G401 (cell line): ENCODE measurements around the gene RAP2A. TPM values are rescaled to one million over a fixed set of nuclear protein-coding genes. Genes with fewer than 3 reads are reported as not detected.

Source experiments
- DNase-seq: peaks from one replicate; pipeline ENCODE4 v3.0.0-alpha.2; 2015; ENCODE audit warnings: low spot score
- in situ Hi-C: cut with HindIII; loops from 2 replicates; pipeline ENCODE4 v1.10.0; 2016; ENCODE audit warnings: low sequenced_read_pairs, mixed read lengths
- total RNA-seq: library from RNA; depleted of rRNA; stranded (reverse); fragments of >200 nt; shearing (Covaris generic); gene quantifications from 2 replicates; pipeline ENCODE4 v1.2.3, GENCODE V29; 2014

Gene RAP2A
- total RNA-seq, 1 experiment from 2014 or later = 22.5 TPM

DNA sequence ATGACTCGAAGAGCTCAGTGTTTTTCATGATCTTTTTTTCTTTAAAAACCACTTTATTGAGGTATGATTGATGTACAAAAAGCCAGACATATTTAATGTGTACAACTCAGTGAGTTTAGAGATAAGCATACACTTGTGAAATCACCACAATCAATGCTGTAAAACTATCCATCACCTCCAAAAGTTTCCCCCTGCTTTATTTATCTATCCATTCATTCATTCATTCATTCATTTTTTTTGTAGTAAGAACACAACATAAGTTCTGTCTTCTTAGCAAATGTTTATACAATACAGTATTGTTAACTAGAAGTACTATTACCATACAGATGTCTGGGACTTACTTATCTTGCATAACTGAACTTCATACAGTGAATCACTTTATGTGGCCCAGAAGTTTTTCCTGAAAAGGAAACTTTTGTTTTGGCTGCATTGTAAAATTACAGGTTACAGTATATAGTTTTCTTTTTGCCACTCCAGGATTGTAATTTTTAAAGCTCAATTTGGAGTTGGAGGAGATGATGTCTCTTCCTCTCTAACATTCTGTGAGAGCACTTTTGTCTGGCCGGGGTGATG lies 6.7 kb downstream of the RAP2A start:
- in situ Hi-C loops = no loop called here

DNA sequence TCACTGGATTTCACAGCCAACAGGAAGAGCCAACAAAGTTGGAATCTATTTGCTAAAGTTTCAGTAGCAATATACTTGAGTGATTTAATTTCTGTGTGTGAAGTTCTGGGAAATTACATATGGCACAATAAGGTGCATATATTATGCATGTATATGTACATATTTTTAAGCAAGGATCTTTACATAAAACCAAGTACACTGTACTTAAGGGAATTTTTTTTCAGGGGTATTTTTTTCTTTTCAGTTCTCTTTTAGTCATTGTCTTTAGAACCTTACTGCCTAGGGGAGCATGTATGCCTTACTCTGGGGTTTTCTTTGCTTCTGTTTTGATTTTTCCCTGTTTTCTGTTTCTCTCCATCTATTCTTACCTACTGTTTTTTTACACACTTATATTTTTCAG lies 7.4 kb downstream of the RAP2A start:
- in situ Hi-C loops = no loop called here
- no peak for DNase-seq

More for the DNA sequence above, 6.7 kb downstream of the RAP2A start:
- DNase-seq = no peak

DNA sequence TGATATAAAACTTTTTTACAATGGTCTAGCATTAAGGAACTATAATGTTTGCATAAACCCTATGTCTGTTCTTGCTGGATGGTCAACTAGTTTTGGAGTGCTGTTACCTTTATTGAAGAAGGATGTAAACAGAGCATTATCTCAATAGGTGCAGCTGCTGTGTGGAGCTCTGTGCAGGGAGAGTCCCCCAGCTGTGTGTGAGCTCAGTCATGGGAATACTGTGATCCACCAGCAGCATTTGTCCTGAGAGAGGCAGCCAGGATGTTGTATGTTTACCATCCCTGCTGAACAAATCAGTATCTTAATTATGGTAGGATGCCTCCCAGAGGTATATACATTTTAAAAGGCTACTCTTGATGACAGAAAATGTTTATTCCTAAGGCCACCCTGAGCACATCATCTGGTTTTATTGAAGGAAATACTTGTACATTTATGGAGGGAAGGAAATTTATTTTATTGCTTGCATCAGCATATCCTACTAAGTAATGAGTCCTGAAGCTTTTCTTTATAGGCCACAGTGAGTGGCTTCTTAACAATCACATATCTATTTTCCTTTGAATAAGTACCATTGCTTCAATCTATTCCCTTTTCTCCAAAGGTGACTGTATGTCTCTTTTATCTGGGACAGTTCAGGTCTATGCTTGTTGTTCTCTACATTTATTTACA lies 11.7 kb downstream of the RAP2A start:
- no peak for DNase-seq
- in situ Hi-C loops = no loop called here

DNA sequence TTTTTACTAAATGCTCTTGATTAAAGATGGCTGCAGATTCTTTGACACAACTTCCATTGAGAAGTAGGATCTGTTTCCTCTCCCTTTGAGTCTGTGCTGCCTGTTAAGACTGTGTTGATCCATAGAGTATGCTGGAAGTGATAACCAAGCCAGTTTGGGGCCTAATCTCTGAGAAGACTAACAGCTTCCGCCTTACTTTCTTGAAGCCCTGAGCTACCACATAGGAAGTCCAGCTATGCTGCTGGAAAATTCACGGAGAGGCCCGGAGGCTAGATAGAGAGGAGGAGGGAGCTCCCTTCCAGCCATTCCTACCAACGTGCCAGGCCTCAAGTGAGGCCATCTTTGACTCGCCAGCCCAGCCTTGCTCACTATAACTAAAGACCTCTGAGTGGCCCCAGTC lies 12.5 kb downstream of the RAP2A start:
- in situ Hi-C loops = no loop called here
- DNase-seq = no peak

DNA sequence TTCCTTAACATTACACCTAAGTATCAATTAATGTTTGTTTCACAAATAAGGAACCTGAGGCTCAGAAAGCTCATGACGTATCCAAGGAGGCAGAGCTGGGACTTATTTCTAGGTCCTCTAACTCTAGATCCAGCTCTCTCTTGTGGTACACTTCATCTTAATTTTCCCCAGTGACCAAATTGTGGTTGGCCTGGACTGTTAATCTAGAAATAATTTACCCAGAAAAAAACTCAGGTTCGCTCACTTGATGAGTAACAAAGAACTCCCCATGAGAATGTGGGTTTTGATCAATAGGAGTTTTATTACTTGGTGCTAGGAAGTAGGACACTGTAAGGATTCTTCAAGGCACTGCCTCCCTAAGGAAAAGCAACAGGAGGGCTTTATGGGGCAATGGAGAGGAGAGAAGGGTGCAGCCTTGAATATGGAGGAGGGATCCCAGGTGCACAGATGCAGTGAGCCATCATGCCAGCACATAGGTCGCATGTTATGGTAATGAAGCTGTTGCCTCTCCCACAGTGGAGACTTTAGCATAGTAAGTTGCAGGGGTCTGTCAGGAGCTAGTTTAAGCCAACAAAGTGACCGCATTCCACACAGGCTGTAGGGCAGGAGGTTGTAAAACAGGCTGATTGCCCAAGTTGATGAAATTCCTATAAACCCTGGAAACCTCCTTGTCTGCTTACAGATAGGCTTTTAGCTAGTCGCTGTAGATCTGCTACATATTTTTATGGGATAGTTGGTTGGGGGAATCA lies 14.7 kb downstream of the RAP2A start:
- in situ Hi-C loops = no loop called here
- no peak for DNase-seq

DNA sequence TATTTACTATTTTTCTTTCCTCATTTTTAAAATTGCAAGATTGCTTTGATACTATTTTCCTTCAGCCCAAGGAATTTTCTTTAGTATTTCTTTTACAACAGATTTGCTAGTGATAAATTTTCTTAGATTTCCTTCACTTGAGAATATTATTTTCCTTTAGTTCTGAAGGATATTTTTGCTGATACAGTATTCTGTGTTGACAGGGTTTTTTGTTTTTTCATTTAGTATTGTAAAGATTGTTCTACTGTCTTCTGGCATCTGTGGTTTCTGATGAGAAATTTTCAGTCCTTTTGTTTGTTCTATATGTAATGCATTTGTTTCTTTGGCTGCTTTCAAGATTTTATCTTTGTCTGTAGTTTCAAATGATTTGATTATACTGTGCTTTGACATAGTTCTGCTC lies 20.7 kb downstream of the RAP2A start:
- DNase-seq = no peak
- in situ Hi-C loops = no loop called here

DNA sequence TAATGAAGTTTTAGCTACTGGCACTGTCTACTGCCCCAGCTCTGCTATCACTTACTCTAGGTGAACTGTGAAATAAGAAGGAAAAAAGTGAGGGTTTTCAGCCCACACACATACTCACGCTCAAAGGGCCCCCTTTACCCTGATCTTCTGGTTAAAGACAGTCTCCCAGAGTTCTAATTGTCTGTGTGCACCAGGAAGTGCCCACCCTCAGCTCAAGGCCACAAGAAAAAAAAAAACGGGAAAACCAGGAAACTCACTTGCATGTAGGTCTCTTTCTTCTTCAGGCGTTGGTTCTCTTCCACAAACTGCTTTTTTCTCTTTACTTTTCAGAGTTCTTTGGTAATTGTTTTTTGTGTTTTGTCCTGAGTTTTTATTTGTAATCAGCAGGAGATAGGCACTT lies 22.1 kb downstream of the RAP2A start:
- DNase-seq = no peak
- in situ Hi-C loops = no loop called here

DNA sequence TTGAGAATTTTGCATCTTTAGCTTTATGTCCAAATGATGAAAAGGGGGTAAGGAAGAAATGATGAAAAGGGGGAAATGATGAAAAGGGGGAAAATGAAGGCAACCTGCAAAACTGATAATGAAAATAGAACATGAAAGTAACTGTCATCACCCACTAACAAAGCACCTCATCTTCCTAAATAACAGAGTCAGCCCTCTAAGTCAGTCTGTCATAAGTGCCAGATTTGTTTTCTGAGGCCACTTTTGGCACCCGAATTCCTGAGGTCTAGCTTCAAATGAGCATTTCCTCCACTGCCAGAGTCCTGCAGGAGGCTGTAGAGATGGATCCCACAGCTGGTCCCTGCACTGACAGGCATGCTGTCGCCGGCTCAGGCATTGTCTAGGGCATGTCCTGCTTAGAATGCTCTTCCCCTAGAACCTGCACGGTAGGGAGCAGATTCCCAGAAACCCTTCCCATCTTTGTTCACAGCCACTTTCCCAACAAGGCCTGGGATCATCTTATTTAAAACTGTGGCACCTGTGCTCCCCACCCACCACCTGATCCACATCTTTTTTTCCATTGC lies 25.3 kb downstream of the RAP2A start:
- in situ Hi-C loops = no loop called here
- no peak for DNase-seq

DNA sequence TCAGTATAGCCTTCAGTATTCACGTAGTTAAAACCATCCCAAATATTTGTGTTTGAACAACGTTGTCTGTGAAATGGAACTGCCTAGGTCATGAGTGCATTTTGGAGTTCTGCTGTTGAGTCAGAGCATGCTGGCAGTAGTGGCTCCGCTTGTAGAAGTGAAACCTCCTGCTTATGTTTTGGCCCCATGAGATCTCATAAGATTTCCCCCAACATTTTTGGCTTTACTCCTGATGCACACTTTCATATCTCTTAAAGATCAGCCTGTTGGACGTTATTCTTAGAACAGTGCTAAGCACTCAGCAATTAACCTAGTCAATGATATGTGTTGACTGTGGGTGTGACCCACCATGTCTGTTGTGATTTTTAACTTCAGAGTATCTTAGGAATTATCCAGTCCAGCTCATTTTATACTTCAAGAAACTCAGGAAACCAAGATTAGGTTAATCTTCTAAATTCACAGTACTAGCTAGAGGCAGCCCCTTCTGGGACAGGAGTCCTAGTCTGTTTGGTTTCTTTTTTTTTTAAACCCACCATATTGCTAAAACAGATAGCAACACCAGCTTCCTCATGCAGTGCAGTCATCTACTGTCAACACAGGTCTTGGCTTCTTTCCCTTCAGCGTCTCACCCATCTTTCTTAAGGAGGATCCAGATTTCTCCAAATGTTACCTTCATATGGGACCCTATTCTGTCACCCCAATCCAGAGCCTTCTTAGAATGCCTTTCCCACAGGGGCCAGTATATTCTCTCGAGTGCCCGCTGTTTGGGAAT lies 26.2 kb downstream of the RAP2A start:
- in situ Hi-C loops = no loop called here
- DNase-seq = no peak

DNA sequence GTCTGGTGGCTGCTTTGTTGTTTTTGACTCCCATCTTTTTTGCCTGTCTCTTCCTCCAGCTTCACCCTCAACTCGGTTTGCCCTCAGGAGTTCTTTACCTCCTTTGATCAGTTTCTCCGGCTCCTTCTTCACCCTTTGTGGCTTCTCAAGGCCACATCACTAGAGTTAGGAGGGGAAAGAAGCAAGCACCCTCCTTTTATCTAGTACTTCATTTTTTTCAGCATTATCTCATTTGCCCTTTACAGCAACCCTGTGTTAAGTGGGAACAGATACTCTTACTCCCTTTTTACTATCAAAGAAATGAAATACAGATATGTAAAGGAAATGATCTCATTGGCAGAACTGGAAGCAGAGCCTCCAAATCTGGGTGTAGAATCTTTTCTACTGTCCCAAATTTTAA lies 26.9 kb downstream of the RAP2A start:
- DNase-seq = no peak
- in situ Hi-C loops = no loop called here

DNA sequence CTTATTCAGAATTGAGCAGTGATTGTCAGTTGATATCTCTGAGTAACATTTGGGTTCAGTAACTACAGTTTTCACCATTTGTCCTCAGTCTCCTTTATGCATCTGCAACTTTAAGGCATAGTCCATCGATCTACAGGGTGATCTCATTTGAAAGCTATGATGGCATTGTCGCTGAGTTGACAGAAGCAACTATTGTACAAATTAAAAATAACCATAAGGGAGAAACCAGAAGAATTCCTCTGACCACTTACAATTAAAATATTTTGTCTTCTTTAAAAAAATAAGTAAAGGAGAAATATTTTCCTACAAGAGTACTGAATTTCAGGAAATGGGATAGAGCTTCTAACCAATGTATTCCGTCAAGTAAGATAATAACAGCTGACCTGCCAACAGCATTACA lies 30.6 kb downstream of the RAP2A start:
- in situ Hi-C loops = no loop called here
- no peak for DNase-seq

DNA sequence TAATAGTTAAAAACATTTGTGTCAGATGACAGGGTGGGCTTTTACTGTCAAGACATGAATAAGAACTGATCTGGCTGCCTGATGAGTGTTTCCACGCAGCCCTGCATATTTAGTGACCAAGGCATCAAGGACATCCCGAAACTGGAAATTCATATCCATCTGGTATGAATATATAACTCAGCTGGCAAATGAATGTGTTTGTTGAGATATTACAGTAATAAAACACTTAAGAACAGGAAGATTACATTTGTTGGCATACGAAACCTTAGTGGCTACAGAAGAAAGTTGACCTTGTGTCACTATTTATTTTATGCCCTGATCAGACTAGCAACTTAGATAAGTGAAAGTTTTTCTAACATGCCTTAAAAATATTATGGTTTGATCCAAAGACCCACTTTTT lies 32.8 kb downstream of the RAP2A start:
- no peak for DNase-seq
- in situ Hi-C loops = no loop called here

DNA sequence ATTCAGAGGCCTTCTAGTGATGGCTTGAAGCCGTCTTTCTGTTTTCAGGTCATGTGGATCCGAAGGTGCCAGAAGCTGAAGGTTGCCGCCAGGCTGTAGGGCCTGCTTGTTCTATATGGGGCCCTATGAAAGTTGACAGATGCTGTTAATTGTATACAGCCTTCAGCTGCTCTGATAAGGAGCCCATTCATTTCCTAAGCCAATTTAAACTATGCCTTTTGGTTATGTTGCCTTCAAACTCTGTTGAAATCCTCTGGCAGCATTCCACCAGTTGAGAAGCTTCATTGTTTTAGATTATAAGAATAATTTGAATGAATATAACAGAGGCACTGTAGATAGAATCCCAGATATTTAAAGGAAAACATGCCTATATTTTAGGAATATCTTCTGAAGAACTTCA lies 34.4 kb downstream of the RAP2A start:
- DNase-seq = no peak
- in situ Hi-C loops = no loop called here

DNA sequence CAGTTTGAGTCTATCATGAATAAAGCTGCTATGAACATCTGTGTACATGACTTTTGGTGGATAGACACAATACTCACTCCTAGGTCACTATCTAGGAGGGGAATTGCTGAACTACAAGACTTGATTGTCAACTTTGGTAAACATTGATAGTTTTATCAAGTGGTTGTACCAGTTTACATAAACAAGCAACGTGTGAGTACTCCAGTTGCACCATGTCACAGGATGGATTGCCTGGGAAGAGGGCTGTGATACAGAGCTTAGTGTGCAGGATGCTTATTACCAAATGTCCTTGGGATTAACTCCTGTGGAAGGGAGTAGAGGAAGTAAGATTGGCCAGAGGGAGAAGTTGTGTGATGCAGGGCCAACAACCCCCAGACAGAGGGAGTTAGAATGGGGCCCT lies 37.7 kb downstream of the RAP2A start:
- in situ Hi-C loops = no loop called here
- no peak for DNase-seq

DNA sequence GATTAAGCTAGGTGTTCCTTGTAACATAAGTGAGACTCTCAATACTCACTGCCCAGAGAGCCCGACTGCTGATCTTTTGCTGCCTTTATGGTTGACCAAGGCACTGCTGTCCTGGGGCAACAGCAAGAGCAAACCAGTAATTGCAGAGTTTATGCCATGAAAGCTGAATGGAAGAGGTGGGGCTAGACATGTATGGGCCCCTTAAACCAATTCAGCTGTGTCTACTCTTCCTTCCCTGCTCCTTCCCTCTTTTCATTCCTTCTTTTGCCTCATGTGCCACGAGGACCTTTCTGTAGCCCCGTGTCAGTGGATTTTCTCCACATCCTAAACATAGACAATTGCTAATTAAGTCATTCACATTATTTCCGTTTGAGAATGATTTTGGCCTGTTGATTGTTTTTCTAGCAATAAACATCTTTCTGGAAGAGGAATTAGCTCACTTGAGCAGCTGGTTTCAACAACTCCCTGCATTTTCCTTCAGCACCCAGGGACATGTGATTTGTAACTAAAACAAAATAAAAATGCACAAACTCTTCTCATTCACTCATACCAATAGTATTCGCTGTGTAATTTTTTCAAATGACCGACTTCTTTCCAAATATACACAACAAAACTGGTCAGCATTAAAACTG lies 40.5 kb downstream of the RAP2A start:
- in situ Hi-C loops = no loop called here
- DNase-seq = no peak

DNA sequence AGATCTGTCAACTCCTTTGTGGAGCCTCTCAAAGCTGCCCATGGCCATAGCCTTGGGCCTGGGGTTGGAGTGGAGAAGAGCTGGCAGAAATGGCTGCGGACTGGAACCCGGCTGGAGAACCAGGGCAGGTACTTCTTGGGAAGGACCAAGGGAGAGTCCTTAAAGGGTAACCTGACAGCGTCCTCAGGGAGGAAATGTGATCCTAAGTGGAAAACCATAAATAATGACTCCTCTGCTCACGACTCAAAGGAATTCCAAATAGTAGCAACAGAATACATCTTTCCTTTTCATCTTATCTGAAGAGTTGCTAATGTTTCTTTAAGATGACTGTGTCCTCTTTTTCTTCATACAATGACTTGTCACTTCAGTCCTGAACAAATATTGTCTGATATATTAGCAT lies 41.0 kb downstream of the RAP2A start:
- DNase-seq = no peak
- in situ Hi-C loops = no loop called here

DNA sequence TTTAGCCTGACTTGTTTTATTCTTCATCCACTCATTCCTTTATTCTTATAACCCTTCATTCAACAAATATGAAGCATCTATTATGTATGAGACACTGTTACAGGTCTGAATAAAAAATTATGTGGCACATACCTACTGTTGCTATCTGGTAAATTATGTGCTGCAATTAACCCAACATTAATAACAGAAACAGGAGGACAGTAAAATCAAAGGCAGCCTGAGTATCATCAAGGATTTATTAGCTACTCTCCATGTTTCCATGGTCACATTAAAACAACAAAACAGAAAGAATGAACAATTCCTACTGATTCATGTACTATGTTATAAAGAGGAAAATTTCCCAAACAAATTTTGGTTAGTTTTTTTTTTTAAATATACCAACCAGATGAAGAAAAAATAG lies 43.9 kb downstream of the RAP2A start:
- DNase-seq = no peak
- in situ Hi-C loops = no loop called here

DNA sequence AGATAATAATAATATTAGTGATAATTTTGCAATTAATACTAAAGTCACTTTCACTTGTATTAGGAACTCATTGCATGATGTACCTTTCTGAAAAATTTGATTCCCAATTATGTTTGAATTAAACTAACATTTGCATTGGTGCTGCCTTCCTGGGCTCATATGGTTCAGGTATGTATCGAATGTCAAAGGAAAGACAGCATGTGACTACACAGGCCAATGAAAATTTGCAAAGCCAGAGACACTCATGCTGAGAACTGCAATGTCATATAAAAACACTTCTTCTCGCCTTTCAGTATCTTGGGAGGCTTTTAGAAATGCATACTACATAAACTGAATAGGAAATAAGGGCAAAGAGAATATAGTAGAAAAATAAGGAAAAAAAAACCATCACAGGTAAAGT lies 44.3 kb downstream of the RAP2A start:
- in situ Hi-C loops = no loop called here

DNA sequence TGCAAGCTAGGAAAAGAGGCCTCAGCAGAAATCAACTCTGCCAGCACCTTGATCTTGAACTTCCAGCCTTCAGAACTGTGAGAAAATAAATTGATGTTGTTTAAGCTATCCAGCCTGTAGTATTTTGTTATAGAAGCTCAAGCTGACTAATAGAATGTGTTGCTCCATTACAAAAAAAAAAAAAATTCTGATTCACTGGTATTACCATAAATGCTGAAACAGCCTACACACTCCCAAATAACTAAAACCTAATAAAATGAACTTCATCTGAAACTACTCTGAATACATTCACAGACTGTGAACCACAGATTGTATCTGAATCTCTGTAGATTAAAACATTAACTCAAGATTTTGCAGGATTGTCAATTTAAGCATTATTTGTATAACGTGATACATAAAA lies 49.5 kb downstream of the RAP2A start:
- DNase-seq = no peak
- in situ Hi-C loops = no loop called here

More for the DNA sequence above, 44.3 kb downstream of the RAP2A start:
- DNase-seq = no peak
